ENCODE measurements around the gene KLF12.

DNA sequence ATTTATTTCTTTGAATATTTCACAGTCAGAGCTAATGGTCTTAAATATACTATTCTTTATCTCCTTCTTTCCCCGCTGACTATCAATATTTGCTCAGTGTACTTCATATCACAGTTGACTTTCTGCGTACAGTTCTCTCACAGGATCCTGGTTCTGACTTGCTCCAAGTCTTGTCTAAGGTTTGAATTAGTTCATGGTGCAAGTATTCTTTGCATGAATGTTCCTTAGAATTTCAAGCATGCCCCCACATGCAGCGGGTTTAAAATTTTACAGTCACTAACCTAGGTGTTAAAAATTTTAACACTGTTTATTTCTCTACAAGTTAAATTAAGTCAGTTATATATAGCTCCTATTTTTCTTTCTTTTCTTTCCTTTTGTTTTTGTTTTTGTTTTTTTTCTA is 20.8 kb upstream of the KLF12 start:
- TF ChIP-seq, protein P1, sequence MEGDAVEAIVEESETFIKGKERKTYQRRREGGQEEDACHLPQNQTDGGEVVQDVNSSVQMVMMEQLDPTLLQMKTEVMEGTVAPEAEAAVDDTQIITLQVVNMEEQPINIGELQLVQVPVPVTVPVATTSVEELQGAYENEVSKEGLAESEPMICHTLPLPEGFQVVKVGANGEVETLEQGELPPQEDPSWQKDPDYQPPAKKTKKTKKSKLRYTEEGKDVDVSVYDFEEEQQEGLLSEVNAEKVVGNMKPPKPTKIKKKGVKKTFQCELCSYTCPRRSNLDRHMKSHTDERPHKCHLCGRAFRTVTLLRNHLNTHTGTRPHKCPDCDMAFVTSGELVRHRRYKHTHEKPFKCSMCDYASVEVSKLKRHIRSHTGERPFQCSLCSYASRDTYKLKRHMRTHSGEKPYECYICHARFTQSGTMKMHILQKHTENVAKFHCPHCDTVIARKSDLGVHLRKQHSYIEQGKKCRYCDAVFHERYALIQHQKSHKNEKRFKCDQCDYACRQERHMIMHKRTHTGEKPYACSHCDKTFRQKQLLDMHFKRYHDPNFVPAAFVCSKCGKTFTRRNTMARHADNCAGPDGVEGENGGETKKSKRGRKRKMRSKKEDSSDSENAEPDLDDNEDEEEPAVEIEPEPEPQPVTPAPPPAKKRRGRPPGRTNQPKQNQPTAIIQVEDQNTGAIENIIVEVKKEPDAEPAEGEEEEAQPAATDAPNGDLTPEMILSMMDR (IDR thresholded peaks at IDR 0.05 in 2 of 3, conservative IDR thresholded peaks at IDR 0.05 in 1 of 3; ENCODE audit: borderline replicate concordance in 1 of 3, insufficient read depth in 1 of 3, low read depth in 2 of 3, low read length in 2 of 3): no peak
- TF ChIP-seq SRF (IDR thresholded peaks at IDR 0.05; ENCODE audit: low read depth): no peak
- no peak for TF ChIP-seq POLR2A (IDR thresholded peaks at IDR 0.05; ENCODE audit: borderline replicate concordance, extremely low read depth, insufficient read depth, insufficient read length)
- no peak for TF ChIP-seq ELF1 (IDR thresholded peaks at IDR 0.05; ENCODE audit: borderline replicate concordance, low read depth)
- no peak for TF ChIP-seq SP1 (IDR thresholded peaks at IDR 0.05; ENCODE audit: low read depth)
- TF ChIP-seq EZH2phosphoT487 (IDR thresholded peaks at IDR 0.05; ENCODE audit: borderline replicate concordance): no peak
- TF ChIP-seq EZH2 (IDR thresholded peaks at IDR 0.05): no peak
- no peak for TF ChIP-seq ZNF274 (IDR thresholded peaks at IDR 0.05; ENCODE audit: low read depth, low read length)
- TF ChIP-seq CEBPB (IDR thresholded peaks at IDR 0.05; ENCODE audit: low read depth): no peak

All from HCT116 (cell line).